Stimulated activated CD8-positive, alpha-beta memory T cell treated with anti-CD3 and anti-CD28 coated beads, Interleukin-7, amount 100 ng/mL, for 1 hour (primary cell): ENCODE data around the gene RNF112.
"Not testable (repeated sequence)": the region's sequence is repeated elsewhere in the genome, so short reads cannot be mapped to it uniquely, and the experiment has no call there.

Experiments
- DNase-seq, 2 donors: peaks; one replicate each; pipeline ENCODE4 v3.0.0-alpha.2; 2020; ENCODE audit warnings: low read depth in 2 of 2

Gene RNF112

DNA sequence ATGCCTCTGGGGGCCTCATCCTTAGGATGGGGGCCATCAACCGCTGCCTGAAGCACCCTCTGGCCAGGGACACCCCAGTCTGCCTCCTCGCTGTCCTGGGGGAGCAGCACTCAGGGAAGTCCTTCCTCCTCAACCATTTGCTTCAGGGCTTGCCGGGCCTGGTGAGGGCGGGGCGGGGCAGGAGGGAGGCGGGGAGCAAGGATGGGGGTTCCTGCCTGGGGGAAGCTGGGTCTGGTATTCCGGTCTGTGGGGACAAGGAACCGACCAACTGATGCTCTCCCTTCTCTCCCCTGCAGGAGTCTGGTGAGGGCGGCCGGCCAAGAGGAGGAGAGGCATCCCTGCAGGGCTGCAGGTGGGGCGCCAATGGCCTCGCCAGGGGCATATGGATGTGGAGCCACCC lies 2.0 kb downstream of the RNF112 start:
- no peak for DNase-seq

DNA sequence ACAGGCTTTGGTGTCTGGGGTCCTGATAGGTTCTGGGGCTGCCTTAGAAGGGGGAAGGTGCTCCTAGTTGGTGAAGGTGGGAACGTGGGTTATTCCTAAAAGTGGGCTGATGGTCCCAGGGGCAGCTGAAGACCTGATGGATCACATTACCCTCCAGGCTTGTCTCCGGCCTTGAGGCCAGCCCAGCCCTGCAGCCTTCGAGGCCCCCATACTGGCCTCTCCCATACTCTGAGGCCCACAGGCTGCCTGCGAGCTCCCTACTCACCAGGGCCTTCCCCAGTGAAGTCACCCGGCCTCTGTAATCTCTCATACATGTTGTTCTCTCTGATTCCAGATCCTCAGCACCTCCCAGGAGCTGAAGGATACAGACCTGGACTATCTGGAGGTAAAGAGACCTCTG lies 2.7 kb downstream of the RNF112 start:
- no peak for DNase-seq

DNA sequence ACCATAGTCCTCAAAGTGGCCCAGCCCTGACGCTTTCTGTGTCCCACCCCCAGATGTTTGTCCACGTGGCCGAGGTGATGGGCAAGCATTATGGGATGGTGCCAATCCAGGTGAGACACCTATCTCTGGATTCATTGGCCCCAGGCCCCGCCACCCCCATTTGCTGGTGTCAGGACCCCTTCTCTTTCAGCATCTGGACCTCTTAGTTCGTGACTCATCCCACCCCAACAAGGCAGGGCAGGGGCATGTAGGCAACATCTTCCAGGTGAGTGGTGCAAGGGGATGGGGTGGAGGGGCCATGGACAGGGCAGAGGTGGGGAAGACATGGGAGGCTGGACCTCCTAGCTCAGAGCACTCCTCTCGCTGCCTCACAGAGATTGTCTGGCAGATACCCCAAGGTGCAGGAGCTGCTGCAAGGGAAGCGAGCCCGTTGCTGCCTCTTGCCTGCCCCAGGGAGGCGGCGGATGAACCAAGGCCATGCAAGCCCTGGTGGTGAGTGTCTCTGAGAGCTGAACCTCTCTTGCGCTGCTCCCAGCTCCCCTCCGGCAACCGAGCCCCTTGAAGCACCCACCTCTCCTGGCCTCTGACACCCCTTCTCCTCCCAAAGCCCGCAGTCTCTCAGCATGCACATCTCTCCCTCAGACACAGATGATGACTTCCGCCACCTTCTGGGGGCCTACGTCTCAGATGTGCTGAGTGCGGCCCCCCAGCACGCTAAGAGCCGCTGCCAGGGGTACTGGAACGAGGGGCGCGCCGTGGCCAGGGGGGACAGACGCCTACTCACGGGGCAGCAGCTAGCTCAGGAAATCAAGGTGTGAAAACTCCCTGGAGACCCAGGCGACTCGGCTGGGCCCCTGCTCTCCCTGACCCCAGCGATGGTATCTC lies 3.6 kb downstream of the RNF112 start:
- no peak for DNase-seq

DNA sequence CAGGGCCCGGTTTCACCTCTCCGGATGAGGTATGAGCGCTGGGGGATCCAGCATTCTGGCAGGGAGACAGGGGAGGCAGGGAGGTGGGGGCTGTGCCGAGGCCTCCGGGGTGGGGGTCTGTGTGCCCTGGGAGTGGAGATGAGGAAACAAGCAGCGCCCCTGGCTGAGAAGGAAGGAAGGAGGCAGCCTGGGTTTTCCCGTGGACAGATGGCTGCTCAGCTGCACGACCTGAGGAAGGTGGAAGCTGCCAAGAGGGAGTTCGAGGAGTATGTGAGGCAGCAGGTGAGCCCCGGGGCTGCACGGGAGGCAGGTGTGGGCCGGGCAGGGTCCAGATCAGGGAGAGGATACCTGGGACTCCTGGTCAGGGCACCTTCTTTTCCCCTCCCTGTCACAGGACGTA lies 4.3 kb downstream of the RNF112 start:
- no peak for DNase-seq

DNA sequence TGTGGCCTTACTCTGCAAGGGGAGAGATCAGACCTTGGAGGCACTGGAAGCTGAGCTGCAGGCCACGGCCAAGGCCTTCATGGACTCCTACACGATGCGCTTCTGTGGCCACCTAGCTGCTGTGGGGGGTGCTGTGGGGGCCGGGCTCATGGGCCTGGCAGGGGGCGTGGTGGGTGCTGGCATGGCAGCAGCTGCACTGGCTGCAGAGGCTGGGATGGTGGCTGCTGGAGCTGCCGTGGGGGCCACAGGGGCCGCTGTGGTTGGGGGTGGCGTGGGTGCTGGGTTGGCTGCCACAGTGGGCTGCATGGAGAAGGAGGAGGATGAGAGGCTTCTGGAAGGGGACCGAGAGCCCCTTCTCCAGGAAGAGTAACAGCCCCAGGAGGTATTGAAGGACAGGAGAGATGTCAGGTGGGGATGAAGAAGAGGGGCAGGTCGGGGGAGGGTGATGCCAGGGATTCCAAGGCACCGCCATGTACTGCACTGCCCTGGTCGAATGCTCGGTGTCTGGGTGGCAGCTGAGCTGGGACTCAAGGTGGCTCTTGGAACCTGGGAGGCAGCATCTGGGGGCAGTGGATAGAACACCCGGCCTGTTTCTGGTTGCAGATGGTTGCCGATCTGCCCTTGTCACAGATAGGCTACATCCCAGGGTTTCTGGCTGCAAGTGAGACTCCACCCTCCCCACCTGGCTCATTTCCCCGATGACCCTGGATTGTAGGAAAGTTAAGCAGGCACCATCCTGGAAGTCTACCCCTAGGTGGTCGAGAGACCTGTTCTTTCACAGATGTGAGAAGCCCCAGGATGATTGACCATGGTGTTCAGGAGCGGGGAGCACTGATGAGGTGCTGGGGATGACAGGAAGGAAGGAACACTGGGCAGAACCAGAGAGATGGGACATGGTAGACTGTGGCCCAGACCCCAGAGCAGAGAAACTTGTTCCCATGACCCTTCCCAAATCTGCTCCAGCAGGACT lies 5.1 kb downstream of the RNF112 start:
- DNase-seq: no peak

DNA sequence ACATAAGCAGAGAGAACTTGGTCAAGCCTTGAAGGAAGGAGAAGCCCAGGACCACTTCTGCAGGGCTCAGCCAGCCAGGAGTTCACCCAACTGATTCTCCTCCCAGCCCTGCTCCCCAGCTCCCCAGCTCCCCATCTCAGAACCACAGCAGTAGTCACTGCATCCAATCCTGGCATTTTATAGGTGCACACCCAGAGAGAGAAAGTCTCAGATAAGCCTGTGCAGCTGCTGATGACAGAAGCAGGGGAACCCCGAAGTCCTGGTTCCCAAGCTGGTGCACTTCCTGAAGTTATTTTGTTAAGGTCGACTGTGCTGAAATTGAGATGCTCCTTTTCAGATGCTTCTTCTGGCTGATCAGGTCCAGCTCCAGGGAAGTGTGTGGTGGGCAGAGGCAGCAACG lies 6.6 kb downstream of the RNF112 start:
- no peak for DNase-seq

DNA sequence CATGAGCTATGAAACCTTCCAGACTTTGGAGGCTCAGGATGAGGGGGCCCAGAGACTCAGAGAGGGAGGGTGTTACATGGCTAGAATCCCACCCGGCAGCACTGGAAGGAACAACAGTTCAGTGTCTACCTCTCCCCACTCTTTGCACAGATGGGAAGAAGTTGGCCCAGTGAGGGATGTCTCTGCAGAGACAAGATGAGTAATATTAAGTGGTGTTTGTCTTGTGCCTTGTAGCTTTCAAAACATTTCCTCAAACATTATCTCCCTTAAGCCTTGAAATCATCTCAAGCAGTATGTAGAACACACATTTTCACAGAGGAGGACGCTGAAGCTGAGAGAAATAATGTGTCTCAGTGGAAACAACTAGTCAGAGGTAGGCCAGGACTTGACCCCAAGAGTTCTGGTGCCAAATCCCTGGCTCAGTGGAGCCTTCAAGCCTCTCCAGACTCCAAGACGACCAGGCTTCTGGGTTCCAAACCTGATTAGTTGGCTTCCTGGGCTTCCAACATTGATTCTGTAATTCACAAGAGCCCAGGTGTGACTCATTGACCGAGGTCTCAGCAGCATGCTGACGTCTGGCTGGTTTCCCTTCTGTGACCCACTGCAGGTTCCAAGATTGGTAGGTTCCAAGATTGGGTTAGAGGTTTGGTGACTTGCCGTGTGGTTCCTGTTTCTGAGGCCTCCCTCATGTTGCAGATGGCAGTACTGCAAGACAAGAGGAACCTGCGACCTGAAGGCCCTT lies 7.4 kb downstream of the RNF112 start:
- DNase-seq: no peak

DNA sequence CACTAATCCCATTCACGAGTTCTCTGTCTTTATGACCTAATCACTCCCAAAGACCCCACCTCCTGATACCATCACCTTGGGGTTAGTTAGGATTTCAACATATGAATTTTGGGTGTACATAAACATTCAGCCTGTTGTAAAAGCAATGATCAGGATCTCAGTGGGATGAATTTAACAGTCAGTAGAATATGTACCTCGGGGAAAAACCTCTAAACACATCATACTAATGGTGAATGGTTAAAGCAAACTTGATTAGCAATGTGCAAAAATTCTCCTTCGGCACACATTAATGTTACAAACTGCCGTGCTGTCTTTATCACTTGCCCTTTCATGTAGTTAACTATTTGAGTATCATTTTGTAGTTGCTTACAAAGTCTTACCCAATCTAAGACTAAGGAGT lies 10.2 kb downstream of the RNF112 start:
- DNase-seq: no peak

DNA sequence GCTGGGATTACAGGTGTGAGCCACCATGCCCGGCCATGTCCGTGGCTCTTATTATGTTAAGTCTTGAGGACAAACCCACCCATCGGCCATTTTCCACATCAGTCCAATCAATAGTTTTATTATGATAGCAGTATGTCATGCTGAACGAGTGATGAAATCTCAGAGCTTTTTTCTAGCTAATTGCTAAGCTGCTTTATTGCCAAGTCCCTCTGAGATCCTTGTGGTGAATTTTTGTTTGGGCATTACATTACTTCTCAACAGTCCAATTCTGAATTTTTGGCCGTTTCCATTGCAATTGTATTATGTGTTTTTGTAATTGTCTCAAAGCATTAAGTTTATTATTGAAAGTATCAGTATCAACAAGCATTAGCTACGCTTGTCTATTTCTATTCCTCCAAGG lies 10.9 kb downstream of the RNF112 start:
- DNase-seq: no peak

DNA sequence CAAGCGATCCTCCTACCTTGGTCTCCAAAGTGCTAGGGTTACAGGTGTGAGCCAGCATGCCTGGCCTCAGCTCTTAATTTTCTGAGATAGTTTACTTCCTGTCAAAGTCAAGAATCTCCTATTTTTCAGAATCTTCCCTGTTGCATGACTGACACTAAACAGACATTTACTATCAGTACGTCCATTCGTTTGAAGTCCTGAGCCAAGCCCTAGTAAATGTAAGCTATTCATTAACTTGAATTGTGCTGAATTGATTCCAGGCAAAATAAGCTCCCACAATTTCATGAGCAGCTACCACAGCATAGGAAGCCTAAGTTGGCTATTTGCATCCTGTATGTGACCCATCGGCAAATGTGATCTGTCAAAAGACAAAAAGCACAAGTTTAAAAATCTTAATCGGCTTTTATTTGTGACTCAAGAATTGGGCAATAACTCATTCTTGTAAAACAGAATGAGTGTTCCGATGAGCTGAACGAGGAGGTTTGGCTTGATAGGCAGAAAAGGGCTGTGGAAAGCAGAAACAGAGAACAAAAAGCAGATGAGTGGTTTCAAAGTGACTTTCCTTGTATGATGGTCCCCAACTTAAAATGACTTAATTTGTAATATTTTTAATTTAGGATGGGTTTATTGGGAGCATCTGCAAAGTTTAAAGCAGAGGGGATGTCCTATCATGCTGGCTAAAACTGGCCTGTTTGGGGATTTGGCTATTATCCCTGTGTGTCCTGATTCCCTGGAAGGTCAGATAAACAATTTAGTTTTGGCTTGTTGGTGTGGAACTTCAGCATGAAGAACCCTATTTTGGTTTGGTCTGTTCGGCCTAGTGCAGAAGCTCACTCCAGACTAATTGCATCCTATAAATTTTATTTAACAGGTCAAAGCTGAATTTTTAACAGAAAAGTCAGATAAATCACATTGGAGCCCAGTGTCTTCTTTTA lies 14.2 kb downstream of the RNF112 start:
- DNase-seq: no peak

DNA sequence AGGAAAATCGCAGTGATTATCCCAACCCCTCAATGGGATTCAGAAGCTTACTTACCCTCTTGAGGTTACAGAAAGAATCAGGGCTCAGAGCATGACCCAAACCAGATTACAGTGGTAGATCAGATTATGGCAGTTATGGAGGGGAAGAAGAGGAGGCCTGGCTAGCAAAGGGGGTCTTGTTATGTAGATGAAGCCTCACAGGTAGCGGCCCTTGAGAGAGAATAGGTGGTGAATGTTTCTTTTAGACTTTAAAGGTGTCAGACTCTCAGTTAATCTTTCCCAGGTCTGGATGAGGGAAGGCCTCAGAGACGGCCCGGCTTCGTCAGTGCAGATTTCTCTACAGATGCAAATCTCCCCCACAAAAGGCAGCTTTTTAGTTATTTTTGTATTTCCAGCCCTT lies 15.6 kb downstream of the RNF112 start:
- no peak for DNase-seq

DNA sequence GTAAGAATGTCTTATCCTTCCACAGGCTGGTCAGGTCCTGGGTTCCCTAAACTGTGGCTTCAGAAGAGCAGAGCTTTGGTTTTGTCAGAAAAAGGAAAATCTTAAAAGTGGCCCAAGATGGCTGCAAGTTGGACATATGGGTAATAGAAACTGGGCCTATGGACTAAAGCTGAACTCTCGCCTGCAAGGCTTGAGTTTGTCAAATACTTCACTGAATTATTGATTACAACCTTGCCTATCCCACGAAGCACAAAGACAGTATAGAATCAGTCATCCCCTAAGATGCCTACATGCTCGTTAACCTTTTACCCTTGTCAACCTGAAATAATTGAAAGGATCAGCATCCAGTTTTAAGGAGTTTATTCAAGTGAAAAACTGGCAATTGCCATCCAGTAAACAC lies 20.7 kb downstream of the RNF112 start:
- no peak for DNase-seq

DNA sequence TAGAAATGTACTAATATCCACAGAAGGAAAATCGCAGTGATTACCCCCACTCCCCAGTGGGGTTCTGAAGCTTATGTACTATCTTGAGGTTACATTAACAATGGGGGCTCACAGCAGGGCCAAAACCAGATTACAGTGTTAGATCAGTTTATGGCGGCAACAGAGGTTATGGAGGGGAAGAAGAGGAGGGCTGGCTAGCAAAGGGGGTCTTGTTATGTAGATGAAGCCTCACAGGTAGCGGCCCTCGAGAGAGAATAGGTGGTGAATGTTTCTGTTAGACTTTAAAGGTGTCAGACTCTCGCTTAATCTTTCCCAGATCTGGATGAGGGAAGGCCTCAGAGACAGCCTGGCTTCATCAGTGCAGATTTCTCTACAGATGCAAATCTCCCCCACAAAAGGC lies 22.2 kb downstream of the RNF112 start:
- no peak for DNase-seq

DNA sequence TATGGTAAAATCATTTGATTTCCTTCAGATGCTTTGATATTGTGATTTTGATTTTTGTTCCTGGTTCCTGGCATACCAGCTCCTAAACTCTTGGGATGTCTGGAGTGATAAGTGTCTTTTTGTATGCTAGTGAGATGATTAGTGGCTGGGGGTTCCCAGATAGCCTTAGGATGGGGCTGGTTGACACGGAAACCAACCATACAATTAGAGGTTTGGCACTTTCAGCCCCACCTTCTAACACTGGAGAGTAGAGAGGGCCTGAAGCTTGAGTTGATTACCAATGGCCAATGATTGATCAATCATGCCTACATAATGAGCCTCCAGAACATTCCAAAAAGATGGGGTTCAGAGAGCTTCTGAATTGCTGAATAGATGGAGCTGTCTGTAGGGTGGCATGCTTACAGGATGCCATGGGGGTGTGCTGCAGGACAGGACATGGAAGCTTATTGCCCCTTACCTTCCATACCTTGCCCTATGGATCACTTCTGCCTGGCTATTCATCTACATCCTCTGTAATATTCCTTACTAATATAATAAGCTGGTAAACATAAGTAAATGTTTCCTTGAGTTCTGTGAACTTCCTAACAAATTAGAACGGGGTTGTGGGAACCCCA lies 22.8 kb downstream of the RNF112 start:
- DNase-seq: no peak

DNA sequence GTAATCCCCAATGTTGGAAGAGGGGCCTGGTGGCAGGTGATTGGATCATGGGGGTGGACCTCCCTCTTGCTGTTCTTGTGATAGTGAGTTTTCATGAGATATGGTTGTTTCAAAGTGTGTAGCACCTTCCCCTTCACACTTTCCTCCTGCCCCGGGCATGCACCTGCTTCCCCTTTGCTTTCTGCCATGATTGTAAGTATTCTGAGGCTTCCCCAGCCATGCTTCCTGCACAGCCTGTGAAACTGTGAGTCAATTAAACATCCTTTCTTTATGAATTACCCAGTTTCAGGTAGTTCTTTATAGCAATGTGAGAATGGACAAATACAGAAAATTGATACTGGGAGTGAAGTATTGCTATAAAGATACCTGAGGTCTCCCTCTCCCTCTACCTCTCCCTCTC lies 29.4 kb downstream of the RNF112 start:
- DNase-seq: no peak

DNA sequence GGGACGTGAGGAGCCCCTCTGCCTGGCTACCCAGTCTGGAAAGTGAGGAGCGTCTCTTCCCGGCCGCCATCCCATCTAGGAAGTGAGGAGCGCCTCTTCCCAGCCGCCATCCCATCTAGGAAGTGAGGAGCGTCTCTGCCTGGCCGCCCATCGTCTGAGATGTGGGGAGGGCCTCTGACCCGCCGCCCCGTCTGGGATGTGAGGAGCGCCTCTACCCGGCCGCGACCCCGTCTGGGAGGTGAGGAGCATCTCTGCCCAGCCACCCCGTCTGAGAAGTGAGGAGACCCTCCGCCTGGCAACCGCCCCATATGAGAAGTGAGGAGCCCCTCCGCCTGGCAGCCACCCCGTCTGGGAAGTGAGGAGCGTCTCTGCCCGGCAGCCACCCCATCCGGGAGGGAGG lies 30.3 kb downstream of the RNF112 start:
- not testable (repeated sequence) for DNase-seq

DNA sequence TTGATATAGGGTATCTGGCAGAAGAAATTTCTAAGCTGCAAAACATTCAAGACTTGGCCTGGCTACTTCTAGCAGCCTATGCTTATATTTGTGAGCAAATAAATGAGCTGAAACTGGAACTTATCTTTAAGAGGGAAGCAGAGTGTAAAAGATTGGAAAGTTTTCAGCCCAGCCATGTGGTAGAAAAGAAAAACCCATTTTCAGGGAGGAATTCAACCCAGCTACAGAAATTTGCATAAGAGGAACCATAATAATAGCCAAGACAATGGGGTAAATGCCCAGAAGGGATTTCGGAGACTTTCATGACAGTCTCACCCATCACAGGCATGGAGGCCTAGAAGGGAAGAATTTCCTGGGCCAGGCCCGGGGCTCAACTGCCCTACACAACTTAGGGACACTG lies 31.7 kb downstream of the RNF112 start:
- DNase-seq: no peak

DNA sequence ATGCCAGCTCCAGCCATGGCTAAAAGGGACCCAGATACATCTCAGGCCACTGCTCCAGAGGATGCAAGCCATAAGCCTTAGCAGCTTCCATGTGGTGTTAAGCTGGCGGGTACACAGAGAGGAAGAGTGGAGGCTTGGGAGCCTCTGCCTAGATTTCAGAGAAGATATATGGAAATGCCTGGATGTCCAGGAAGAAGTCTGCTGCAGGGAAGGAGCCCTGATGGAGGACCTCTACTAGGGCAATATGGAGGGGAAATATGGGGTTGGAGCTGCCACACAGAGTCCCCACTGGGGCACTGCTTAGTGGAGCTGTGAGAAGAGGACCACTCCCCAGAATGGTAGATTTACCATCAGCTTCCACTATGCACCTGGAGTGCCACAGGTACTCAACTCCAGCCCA lies 32.1 kb downstream of the RNF112 start:
- no peak for DNase-seq

DNA sequence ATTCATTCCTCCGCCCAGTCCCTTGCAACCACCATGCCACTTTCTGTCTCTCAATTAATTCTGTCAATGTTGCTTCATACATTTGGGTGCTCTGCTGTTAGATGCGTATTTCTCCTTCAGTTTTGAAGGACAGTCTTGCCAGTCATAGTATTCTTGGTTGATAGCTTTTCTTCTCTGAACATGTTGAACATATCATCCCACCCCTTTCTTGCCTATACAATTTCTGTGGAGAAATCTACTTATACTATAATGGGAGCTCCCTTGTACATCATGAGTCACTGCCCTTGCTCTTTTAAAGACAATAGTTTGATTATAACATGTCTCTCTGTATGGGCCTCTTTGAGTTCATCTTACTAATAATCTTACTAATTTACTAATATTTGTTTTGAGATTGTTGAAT lies 34.1 kb downstream of the RNF112 start:
- DNase-seq: no peak

DNA sequence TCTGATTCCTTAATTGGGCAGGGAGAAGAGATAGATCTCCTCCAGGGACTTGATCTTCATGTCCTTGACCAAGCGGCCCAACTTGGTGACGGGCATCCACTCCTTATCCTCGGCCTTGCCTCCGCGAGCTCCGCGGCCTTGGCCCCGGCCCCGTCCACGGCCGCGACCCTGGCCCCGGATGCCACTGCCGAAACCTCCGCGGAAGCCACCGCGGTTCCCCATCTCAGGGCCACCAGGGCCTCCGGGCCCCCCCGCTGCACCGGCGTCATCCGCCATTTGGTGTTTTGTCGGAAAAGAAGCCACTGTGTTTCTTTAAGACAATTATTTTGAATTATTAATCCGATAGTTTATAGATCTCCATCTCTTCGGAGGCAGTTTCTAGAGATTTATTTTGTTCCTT lies 35.5 kb downstream of the RNF112 start:
- DNase-seq: not testable (repeated sequence)
